Keratinocyte (primary cell): Measurements from ENCODE around the gene RANBP17. TPM values are rescaled to one million over a fixed set of nuclear protein-coding genes. Genes with fewer than 3 reads are reported as not detected.

ENCODE experiments used
- DNase-seq: peaks from one replicate; pipeline ENCODE4 v3.0.0-alpha.2; 2011; ENCODE audit warnings: low read depth, missing footprints, low spot score
- FAIRE-seq: peaks from 2 replicates; lab custom pipeline; 2011; peaks lifted over from hg19 to GRCh38; lab: Jason Lieb, UNC
- H2AFZ ChIP-seq: 2 replicates; pipeline ENCODE4 v1.6.0; 2012; ENCODE audit warnings: low read length, control low read depth, inconsistent platforms; ENCODE audit not compliant: control insufficient read depth
- H3K27ac ChIP-seq: 2 replicates; pipeline ENCODE4 v1.5.1; 2011; ENCODE audit warnings: low read length; ENCODE audit not compliant: control insufficient read depth, insufficient read depth
- H3K27me3 ChIP-seq: 3 replicates; pipeline ENCODE4 v1.6.0; 2011; ENCODE audit warnings: low read length; ENCODE audit not compliant: control insufficient read depth, insufficient read depth; ENCODE audit errors: extremely low read depth
- H3K36me3 ChIP-seq, 2 experiments: 2 replicates in 1 of 2; 3 replicates in 1 of 2; pipeline ENCODE4 v1.5.1; 2011; ENCODE audit warnings: low read length in 2 of 2, mild to moderate bottlenecking in 1 of 2; ENCODE audit not compliant: control insufficient read depth in 2 of 2, insufficient read depth in 2 of 2; ENCODE audit errors: extremely low read depth in 1 of 2
- H3K4me1 ChIP-seq: 3 replicates; pipeline ENCODE4 v1.5.1; 2011; ENCODE audit warnings: low read length; ENCODE audit not compliant: control insufficient read depth, insufficient read depth; ENCODE audit errors: extremely low read depth
- H3K4me2 ChIP-seq: 3 replicates; pipeline ENCODE4 v1.6.0; 2011; ENCODE audit warnings: low read depth, low read length; ENCODE audit not compliant: control insufficient read depth, insufficient read depth; ENCODE audit errors: extremely low read depth
- H3K4me3 ChIP-seq, 3 experiments: fragments of 200-600 bp in 1 of 3; sonication (generic) in 1 of 3; 2 replicates in 2 of 3; 3 replicates in 1 of 3; pipeline ENCODE4 v1.5.1; 2011 to 2016; ENCODE audit warnings: low read length in 3 of 3, mild to moderate bottlenecking in 3 of 3, control low read depth in 2 of 3, inconsistent platforms in 1 of 3, low read depth in 1 of 3, mixed read lengths in 1 of 3, mixed run types in 1 of 3, moderate library complexity in 1 of 3; ENCODE audit not compliant: control insufficient read depth in 2 of 3, insufficient read depth in 2 of 3; ENCODE audit errors: extremely low read depth in 1 of 3
- H3K79me2 ChIP-seq: 2 replicates; pipeline ENCODE4 v1.6.0; 2012; ENCODE audit warnings: low read length; ENCODE audit not compliant: control insufficient read depth, insufficient read depth
- H3K9ac ChIP-seq: 3 replicates; pipeline ENCODE4 v1.6.0; 2011; ENCODE audit warnings: low read length; ENCODE audit not compliant: control insufficient read depth, insufficient read depth; ENCODE audit errors: extremely low read depth
- H3K9me1 ChIP-seq: 3 replicates; pipeline ENCODE4 v1.6.0; 2011; ENCODE audit warnings: low read length; ENCODE audit not compliant: control insufficient read depth, insufficient read depth; ENCODE audit errors: extremely low read depth
- H3K9me3 ChIP-seq: 2 replicates; pipeline ENCODE4 v1.5.1; 2012; ENCODE audit warnings: low read depth, low read length; ENCODE audit not compliant: control insufficient read depth
- H4K20me1 ChIP-seq: 3 replicates; pipeline ENCODE4 v1.6.0; 2011; ENCODE audit warnings: low read length; ENCODE audit not compliant: control insufficient read depth, insufficient read depth; ENCODE audit errors: extremely low read depth
- EZH2 ChIP-seq: IDR thresholded peaks from one replicate; pipeline ENCODE4 v1.6.1; 2012; ENCODE audit warnings: inconsistent platforms, mild to moderate bottlenecking, low read length, moderate library complexity
- dilution Hi-C: fragments of 300-500 bp; cut with MboI; formaldehyde crosslinking; loops from one replicate; pipeline ENCODE4 v1.7.0; 2020; ENCODE audit warnings: low sequenced_read_pairs; ENCODE audit not compliant: extremely low pct_ligation_motif_present
- polyA plus RNA-seq, 5 experiments: library from polyadenylated mRNA; depleted of rRNA in 3 of 5; stranded (reverse) in 3 of 5; stranded (forward) in 1 of 5; unstranded in 1 of 5; fragments of >200 nt; gene quantifications; 1 replicate in 1 of 5; 2 replicates in 3 of 5; 3 replicates in 1 of 5; pipeline versions ENCODE4 v1.2.1 to v1.2.3, GENCODE V29; 2011 to 2012; ENCODE audit warnings: missing spikeins in 2 of 5, low read depth in 1 of 5, low replicate concordance in 1 of 5
- TF ChIP-seq, protein P1 (sequence below), 3 experiments: IDR thresholded peaks in 1 of 3; conservative IDR thresholded peaks in 1 of 3; optimal IDR thresholded peaks in 1 of 3; 2 replicates in 2 of 3; 3 replicates in 1 of 3; pipeline versions ENCODE3 to v1.5.1; 2011; ENCODE audit warnings: low read length in 3 of 3, mild to moderate bottlenecking in 3 of 3, moderate library complexity in 2 of 3, control low read depth in 1 of 3, inconsistent platforms in 1 of 3; ENCODE audit not compliant: insufficient read depth in 2 of 3; ENCODE audit errors: extremely low read depth in 1 of 3

RANBP17 gene
- polyA plus RNA-seq, 1 donor (not counting 4 experiments of a cell fraction or from before 2014, with no cell fraction given), result 0.97 TPM

- no peaks in the 10 kb centered on the region for H3K9me3 ChIP-seq
- no peaks in the 10 kb centered on the region for H3K9me1 ChIP-seq
- FAIRE-seq (no peak), DNase-seq (no peak)
- no peak overlapping the region for H3K9ac ChIP-seq
- H3K79me2 ChIP-seq, result no peaks in the 10 kb centered on the region
- H3K27me3 ChIP-seq, result no peaks in the 10 kb centered on the region
- H2AFZ ChIP-seq, result no peak overlapping the region
- H3K36me3 ChIP-seq, result no peaks in the 10 kb centered on the region
- TF ChIP-seq EZH2, result no peak
- TF ChIP-seq, protein P1, sequence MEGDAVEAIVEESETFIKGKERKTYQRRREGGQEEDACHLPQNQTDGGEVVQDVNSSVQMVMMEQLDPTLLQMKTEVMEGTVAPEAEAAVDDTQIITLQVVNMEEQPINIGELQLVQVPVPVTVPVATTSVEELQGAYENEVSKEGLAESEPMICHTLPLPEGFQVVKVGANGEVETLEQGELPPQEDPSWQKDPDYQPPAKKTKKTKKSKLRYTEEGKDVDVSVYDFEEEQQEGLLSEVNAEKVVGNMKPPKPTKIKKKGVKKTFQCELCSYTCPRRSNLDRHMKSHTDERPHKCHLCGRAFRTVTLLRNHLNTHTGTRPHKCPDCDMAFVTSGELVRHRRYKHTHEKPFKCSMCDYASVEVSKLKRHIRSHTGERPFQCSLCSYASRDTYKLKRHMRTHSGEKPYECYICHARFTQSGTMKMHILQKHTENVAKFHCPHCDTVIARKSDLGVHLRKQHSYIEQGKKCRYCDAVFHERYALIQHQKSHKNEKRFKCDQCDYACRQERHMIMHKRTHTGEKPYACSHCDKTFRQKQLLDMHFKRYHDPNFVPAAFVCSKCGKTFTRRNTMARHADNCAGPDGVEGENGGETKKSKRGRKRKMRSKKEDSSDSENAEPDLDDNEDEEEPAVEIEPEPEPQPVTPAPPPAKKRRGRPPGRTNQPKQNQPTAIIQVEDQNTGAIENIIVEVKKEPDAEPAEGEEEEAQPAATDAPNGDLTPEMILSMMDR (optimal IDR thresholded peaks at IDR 0.05 in 1 of 3, IDR thresholded peaks at IDR 0.05 in 1 of 3, conservative IDR thresholded peaks at IDR 0.05 in 1 of 3; ENCODE audit: extremely low read depth in 1 of 3, insufficient read depth in 2 of 3, low read length in 3 of 3), result no peak
- dilution Hi-C loops, result no loop called here
- no peak overlapping the region for H3K4me3 ChIP-seq
- no peak overlapping the region for H3K4me2 ChIP-seq
- H3K4me1 ChIP-seq, result no peaks in the 10 kb centered on the region
- H3K27ac ChIP-seq, result no peak overlapping the region
- H4K20me1 ChIP-seq, result no peaks in the 10 kb centered on the region
Measured at GRCh38 chr5:171142617-171143016, 280.8 kb downstream of the RANBP17 start.

DNA sequence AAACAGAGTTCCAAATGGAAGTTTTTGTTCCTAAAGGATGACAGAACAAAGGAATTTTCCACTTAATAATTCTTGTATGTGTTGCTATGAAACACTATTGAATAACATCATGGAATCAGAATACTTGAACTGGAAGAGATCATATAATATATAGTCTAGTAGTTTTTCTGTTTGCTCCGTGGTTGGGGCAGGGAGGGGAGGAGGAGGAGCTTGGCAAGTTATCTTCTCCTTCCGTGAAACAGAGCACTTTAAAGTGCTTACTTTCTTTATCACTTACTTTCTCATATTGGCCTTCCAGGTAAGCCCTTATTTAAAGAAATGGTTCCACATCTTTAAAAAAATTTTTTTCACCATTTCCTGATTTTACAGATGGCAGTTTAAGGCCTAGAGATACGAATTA, 281.4 kb downstream of the RANBP17 start:
- Histone ChIP-seq H3K9ac (no peak overlapping the region), H3K4me1 (no peaks in the 10 kb centered on the region), H3K4me3 (no peak overlapping the region), H3K9me3 (no peaks in the 10 kb centered on the region), H4K20me1 (no peaks in the 10 kb centered on the region), H3K27ac (no peak overlapping the region), H3K9me1 (no peaks in the 10 kb centered on the region), H3K79me2 (no peaks in the 10 kb centered on the region), H3K36me3 (no peaks in the 10 kb centered on the region), H3K4me2 (no peak overlapping the region), H2AFZ (no peak overlapping the region), H3K27me3 (no peaks in the 10 kb centered on the region)
- FAIRE-seq, result no peak
- dilution Hi-C loops, result no loop called here
- TF ChIP-seq, protein P1 (optimal IDR thresholded peaks at IDR 0.05 in 1 of 3, IDR thresholded peaks at IDR 0.05 in 1 of 3, conservative IDR thresholded peaks at IDR 0.05 in 1 of 3; ENCODE audit: extremely low read depth in 1 of 3, insufficient read depth in 2 of 3, low read length in 3 of 3), result no peak
- no peak for TF ChIP-seq EZH2
- no peak for DNase-seq
